CD1c-positive myeloid dendritic cell (primary cell): ENCODE measurements around the gene CLECL1.
A peak's percentile ranks its signal among the peaks of the same experiment; 100 is the strongest.
"Not testable (repeated sequence)": the region's sequence is repeated elsewhere in the genome, so short reads cannot be mapped to it uniquely, and the experiment has no call there.

Source experiments
- DNase-seq: peaks from one replicate; pipeline ENCODE4 v3.0.0-alpha.2; 2016; ENCODE audit errors: extremely low spot score

The CLECL1 gene

GRCh38 chr12:9721394-9722092 is 11.4 kb downstream of the CLECL1 start:
- peak; percentile 52 for DNase-seq

GRCh38 chr12:9719790-9720189 is 13.1 kb downstream of the CLECL1 start:
- no peak for DNase-seq

GRCh38 chr12:9718968-9719367 is 13.9 kb downstream of the CLECL1 start:
- DNase-seq = no peak

GRCh38 chr12:9717070-9717925 is 15.6 kb downstream of the CLECL1 start:
- DNase-seq = no peak

- not testable (repeated sequence) for DNase-seq
Observed at GRCh38 chr12:9713032-9713558, 19.8 kb downstream of the CLECL1 start.

GRCh38 chr12:9711664-9712063 is 21.2 kb downstream of the CLECL1 start:
- no peak for DNase-seq

GRCh38 chr12:9710584-9711375 is 22.1 kb downstream of the CLECL1 start:
- no peak for DNase-seq

GRCh38 chr12:9708853-9709252 is 24.0 kb downstream of the CLECL1 start:
- no peak for DNase-seq

- DNase-seq = peak; percentile 76
Observed at GRCh38 chr12:9707864-9708808, 24.8 kb downstream of the CLECL1 start.

GRCh38 chr12:9707356-9707755 is 25.5 kb downstream of the CLECL1 start:
- no peak for DNase-seq

GRCh38 chr12:9706086-9706685 is 26.7 kb downstream of the CLECL1 start:
- peak; percentile 37 for DNase-seq

GRCh38 chr12:9704561-9704960 is 28.3 kb downstream of the CLECL1 start:
- DNase-seq = not testable (repeated sequence)

- DNase-seq = peak; percentile 13
Observed at GRCh38 chr12:9702255-9702654, 30.6 kb downstream of the CLECL1 start.

GRCh38 chr12:9701380-9702154 is 31.3 kb downstream of the CLECL1 start:
- DNase-seq = no peak

- DNase-seq = no peak
Observed at GRCh38 chr12:9700606-9700956, 32.3 kb downstream of the CLECL1 start.

- DNase-seq = peak; percentile 33
Observed at GRCh38 chr12:9699898-9700605, 32.8 kb downstream of the CLECL1 start.

- DNase-seq = no peak
Observed at GRCh38 chr12:9699269-9699897, 33.5 kb downstream of the CLECL1 start.

GRCh38 chr12:9698681-9699080 is 34.2 kb downstream of the CLECL1 start:
- DNase-seq = peak; percentile 46

- DNase-seq = no peak
Observed at GRCh38 chr12:9697619-9698018, 35.3 kb downstream of the CLECL1 start.
